Stimulated activated CD8-positive, alpha-beta memory T cell treated with anti-CD3 and anti-CD28 coated beads, Interleukin-15, amount 100 ng/mL, for 4 hours (primary cell): Measurements from ENCODE around the gene ANXA9.

Experiments used
- DNase-seq, 2 donors: peaks; one replicate each; pipeline ENCODE4 v3.0.0-alpha.2; 2020; ENCODE audit warnings: low read depth in 2 of 2

The ANXA9 gene, protein sequence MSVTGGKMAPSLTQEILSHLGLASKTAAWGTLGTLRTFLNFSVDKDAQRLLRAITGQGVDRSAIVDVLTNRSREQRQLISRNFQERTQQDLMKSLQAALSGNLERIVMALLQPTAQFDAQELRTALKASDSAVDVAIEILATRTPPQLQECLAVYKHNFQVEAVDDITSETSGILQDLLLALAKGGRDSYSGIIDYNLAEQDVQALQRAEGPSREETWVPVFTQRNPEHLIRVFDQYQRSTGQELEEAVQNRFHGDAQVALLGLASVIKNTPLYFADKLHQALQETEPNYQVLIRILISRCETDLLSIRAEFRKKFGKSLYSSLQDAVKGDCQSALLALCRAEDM

DNA sequence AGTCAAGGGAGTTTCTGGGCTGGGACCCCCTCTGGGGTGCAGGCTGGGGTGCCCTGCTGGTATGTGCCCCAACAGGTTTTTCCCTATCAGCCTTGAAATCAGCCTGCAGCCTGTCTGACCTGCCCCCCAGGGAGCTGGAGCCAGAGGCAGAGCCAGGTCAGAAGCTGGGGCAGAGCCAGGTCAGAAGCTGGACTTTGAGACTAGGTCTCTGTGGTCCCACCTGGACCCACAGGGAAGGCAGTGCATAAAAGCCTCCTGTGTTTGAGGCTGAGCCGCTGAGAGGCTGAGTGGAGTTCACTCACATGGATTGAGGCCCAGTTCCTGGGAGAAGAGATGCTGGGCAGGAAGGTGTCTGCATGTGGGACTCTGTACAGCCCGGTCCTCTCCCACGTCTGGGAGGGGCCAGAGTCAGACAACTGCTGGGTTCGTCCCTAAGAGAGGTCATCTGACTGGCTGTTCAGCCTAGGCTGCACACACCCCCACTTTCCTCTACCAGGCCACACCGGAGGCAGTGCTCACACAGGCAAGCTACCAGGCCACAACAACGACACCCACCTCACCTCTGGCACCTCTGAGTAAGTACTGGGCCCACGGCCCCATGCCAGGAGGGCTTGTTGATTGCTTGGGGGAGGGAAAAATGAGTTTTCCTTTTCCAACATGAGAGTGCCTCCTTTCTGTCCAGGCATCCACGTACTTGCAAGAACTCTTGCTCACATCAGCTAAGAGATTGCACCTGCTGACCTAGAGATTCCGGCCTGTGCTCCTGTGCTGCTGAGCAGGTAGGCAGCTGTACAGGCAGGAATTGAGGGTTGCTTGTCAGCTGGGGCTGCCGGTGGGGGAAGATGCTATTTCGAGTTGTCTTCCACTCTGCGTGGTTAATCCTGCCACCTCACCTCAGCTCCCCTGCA lies at the start of gene ANXA9:
TSS of gene ANXA9 (plus strand) at position 488 of the 908 bp plus-strand sequence. CDS start 814 bp downstream, outside the sequence.
- no peak for DNase-seq

DNA sequence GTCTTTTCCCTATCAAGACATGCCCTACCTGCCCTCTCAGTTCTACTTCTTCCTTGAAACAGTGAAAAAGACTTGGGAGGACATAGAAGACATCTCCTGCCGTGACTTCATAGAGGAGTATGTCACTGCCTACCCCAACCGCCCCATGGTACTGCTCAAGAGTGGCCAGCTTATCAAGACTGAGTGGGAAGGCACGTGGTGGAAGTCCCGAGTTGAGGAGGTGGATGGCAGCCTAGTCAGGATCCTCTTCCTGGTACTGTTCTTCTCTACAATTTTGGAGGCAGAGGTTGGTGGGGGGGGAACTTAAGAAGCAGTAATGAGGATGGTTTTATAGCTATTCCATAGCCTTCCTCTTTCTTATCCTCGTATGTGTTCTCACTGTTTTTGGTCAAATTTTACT lies 37.2 kb upstream of the ANXA9 start:
- DNase-seq, result no peak

DNA sequence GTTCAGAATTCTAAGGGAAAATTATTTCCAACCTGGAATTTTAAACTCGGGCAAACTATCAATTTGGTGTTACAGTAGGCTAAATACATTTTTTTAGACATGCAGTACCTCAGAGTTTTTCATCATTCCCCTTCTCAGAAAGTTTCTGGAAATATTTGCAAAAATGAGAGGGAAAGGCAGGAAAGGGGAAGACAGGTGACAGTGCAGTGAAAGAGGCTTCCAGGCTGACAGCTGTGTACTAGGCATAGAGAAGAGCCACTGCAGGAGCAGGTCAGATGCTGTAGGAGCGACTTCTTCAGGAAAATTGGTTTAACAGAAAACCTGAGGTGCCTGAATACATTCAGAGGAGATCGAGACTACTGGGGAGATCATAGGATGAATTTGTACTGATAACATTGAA lies 27.4 kb upstream of the ANXA9 start:
- DNase-seq, result no peak

DNA sequence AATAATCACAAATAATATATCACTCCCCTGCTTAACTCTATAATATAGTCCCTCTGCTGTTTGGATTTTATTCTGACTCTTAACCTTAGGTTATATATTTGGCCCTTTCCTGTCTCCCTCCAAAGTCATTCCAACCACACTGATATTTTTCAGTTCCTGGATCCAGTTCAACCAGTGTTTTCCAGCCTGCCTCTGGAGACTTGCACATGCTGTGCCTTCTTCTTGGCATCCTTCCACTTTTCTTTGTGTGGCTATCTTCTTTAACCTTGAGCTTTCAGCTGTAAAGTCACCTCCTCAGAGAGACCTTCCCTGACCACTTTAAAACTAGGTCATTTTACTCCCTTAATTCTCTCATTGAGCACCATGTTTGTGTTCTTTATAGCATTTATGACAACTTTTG lies 26.8 kb upstream of the ANXA9 start:
- no peak for DNase-seq

DNA sequence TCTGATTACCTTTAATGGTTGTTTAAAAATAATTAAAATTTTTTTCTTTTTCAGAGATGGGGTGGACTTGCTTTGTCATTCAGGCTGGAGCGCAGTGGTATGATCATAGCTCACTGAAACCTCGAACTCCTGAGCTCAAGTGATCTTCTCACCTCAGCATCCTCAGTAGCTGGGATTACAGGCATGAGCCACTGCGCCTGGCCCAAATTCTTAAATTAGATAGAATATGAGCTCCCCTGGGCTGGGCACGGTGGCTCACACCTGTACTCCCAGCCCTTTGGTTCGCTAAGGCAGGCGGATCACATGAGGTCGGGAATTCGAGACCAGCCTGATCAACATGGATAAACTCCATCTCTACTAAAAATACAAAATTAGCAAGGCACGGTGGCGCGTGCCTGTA lies 24.4 kb upstream of the ANXA9 start:
- no peak for DNase-seq

DNA sequence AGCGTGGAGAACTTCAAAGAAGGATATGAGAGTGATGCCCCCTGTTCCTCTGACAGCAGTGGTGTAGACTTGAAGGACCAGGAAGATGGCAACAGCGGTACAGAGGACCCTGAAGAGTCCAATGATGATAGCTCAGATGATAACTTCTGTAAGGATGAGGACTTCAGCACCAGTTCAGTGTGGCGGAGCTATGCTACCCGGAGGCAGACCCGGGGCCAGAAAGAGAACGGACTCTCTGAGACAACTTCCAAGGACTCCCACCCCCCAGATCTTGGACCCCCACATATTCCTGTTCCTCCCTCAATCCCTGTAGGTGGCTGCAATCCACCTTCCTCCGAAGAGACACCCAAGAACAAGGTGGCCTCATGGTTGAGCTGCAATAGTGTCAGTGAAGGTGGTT lies 21.4 kb upstream of the ANXA9 start:
- no peak for DNase-seq

DNA sequence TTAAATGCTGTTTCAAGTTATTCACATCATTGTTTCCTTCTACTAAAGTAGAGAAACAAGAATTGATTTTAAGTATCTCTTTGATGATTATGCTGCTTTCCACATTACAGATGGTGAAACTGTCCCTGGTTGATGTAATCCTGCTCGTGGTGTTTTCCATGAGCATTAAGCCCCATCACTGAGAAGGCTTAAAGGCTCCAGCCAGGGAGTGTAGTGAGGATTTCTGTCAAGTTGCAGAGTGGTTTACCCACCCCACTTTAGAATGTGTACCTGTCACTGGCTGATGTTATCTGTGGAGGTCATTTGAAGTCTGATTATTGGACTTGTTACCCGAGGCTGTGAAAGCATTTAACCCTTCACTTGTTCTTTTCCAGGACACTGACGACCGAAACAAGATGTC lies 20.3 kb upstream of the ANXA9 start:
- DNase-seq, result no peak

DNA sequence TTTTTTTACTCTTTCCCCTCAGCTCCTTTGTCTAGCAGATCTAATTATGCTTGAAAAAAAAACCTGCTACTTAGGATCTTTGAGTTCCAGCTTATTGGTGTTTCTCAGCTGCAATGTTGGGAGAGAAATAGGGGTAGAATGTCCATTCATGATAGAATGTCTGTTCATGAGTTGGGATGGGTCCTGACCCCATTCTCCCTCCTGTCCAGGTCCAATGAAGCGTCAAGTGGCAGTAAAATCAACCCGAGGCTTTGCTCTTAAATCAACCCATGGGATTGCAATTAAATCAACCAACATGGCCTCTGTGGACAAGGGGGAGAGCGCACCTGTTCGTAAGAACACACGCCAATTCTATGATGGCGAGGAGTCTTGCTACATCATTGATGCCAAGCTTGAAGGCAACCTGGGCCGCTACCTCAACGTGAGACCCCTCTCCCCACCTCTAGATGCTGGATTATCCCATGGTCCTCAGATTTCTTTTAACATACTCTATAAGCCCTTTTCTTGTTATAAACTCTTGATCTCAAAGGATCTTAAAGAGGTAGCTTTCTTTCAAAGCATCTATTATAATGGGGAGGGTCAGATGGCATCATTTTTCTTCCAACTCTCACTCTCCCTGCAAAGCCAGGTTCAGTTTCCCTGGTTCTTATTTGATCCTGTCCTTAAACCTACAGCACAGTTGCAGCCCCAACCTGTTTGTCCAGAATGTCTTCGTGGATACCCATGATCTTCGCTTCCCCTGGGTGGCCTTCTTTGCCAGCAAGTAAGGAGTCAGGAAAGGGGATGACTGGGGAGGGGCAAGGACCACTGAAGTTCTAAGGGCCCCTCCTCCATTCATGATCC lies 18.6 kb upstream of the ANXA9 start:
- no peak for DNase-seq

DNA sequence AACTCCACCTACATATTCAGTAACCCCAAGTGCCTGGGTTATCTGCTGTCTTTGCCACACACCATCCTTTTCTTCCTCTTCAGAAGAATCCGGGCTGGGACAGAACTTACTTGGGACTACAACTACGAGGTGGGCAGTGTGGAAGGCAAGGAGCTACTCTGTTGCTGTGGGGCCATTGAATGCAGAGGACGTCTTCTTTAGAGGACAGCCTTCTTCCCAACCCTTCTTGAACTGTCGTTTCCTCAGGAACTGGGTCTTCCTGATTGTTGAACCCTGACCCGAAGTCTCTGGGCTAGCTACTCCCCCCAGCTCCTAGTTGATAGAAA lies 18.0 kb upstream of the ANXA9 start:
- DNase-seq, result no peak

DNA sequence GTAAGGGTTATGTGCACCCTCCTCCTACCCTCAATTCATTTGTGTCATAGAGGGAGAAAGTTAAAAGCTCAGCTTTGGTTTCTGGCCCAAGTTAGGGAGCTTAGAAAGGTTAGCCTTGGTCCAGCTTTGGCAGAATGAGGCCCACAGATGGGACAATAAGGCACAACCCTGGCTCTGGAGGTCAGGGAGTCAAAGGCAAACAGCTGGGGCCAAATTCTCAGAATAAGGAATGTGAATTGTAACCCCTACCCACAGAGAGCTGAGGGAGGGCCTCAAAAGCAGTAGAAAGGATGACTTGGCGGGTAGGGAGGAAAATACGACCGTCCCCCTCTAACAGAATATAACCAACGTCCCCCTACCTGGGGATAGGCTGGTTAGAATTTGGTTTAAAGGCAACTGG lies 16.5 kb upstream of the ANXA9 start:
- DNase-seq, result no peak

DNA sequence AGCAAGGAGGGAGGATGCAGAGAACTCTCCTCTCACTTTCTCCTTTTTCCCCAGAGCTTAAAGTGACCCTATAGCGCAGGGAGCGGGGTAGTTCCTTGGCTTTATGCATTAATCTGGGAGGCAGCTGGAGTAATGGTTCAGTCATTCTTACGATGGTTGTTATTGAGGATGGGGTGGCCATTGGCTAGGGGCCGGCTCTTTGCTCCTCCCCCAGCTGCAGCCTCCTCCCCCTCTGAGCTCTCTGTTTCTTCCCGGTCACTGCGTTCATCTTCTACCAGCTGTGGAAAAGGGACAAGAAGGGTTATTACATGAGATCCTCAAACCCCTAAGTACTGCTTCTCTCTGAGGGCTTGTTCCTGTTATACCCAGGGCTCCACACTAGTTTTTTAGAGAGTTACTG lies 16.1 kb upstream of the ANXA9 start:
- no peak for DNase-seq

DNA sequence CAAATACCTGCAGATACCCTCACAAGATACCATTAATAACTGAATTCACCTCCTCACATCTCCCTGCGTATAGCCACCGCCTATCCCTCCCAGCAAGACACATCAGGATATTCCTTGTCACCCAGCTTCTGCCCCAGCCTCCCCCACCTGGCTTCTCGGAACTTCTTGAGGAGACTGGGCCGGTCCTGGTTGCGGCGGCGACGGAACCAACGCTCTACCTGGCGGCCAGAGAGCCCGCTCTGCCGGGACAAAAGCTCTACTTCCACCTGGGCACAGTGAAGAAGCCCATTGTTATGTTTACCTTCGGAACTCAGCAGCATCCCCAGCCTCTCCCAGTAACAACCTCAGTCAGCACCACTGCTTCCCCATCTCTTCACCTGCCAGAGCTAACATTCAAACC lies 14.2 kb upstream of the ANXA9 start:
- DNase-seq, result no peak

DNA sequence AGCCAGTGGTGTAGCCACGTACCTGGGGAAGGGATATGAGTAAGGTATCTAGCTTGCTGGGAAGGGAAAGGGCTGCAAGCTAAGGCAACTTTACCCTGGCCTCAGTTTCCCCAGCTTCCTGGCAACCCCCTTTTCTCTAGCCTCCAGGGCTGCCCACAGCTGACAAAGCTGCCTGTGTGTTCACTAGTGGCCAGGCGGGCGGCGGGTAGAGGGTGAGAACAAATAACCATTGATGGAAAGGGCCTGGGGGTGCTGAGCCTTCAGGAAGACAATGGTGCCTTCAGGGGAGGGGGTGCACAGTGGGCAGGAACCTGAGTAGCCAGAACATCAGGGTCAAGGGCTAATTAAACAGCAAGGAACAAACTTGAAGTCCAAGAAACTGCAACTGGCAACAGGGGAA lies 13.6 kb upstream of the ANXA9 start:
- DNase-seq, result no peak

DNA sequence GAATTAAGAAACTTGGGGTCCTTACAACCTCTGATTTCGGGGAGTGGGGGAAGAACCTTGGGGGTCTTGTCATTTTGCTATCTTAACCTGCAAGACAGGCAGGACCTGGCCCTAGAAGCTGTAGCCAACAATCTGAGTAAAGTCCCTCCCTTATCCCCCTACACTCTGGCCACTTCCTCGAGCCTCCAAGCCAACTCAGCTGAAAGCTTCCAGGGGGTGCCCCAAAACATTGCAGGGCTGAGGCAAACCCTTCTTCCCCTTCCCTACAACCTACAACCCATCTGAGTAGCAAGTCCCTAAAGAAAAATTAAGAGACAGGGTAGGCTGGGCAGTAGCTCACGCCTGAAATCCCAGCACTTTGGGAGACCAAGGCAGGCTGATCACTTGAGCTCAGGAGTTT lies 12.5 kb upstream of the ANXA9 start:
- no peak for DNase-seq

DNA sequence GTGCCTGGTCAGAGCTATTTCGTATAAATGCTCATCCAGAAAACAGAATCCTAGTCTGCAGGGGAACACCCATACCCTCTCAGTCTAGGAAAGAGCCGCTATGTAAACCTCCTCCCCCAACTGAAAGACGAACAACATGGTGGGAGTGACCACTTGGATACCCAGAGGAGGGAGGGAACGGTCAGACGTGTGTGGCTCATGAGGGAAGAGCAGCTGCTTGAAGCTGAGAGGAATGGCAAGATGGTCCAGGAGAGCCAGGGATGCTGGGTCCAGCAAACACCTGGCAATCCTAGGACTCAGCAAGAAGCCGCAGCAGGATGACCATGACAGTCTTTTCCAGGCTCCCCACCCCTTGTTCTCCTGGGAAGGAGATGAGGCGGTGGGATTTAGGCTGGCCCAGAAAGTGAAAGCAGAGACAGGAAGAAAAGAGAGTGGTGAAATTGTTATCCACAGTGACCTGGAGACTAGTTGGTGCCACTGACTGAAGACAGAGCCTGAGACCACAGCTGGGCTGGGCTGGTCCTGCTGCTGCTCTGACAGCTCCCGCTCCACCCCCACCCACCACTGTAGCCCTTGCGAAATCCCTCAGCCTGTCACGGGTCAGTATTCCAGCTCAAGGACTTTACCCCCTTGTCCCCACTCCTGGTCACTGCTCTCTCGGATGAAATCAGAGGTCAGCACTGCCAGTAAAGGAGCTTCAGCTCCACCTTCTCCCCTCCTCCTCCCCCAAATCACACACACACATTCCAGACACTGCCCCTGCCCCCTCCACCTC lies 11.1 kb upstream of the ANXA9 start:
- DNase-seq, result no peak

DNA sequence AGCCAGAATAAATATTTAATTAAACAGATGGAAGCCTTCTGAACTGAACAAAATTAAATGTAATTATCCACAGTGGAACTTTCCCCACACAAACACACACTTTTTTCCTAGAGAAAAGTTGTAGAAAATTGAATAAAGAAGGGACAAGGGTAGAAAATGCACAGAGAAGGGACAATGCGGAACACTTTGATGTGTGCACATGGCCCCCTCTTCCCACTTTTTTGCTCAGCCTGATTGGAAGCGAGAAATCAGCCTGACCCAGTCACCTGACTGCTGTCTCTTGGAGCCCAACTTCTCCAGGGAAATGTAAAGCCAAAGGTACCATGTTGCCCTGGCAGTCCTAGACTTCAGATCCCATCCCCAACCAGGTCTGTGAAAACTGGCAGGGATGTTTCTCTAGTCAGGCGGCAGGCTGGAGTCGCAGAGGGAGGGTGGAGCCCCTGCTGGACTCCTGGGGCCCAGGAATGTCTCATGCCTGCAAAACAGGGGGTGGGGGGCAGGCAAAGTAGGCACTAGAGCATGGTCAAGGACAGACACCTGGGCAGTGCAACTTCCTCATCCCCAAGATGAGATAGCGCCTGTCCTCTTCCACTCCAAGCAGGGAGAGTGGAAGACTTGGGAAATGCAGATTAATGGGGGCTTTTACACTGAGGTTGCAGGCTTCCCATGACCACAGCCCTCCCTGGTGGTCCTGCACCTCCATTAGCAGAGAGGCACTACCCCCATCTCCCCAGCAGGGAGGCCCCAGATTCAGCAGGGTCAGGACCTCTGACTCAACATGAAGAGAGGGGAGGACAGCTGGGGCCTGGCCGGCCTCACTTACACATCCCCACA lies 10.3 kb upstream of the ANXA9 start:
- DNase-seq, result no peak

DNA sequence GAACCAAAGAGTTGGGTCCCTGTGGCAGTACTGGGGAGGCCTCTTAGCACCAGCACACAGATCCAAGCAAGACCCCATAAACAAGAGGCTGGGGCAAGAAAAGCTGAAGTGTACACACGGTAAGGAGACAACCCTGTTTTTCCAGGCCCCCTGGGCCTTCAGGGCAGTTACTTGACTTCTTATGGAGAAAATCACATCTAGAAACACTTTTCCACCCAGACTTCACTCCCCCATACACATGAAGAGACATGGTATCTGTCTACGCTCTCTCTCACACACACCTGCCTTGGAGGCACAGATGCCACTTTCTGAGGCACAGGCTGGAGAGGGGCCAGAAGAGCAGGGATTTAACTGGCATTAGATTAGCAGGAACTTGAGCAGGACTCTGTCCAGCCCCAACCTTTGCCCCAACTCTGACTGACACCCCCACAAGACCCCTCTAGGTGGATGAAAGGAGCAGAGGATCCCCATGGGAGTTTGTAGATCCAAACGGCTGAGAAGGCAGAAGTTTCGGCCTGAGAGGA lies 9.6 kb upstream of the ANXA9 start:
- DNase-seq, result no peak

DNA sequence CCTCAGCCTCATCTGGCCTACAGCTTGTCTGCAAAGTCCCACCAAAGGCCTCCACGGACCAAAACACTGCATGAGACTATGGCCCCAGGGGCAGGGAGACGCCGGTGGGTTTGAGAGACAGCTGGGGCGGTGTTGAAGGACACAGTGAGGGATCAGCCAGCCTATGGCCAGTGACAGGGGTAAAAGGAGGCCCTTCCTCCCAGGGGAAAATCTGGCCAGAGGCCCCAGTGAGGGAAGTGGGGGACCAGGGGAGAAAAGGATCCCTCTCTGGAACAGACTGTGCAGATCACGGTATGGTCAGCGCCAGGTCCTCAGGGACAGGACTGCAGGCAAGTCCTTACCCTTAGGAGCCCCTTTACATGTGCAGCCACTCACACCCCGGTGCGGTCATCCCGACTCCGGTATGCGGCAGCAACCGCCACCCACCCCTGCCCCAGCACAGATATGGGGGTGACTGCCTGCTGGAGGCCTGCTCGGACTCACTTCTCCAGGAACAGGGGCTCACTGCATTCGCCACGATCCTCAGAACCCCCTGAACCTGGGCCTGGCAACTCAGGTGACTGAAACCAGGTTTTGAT lies 8.7 kb upstream of the ANXA9 start:
- no peak for DNase-seq

DNA sequence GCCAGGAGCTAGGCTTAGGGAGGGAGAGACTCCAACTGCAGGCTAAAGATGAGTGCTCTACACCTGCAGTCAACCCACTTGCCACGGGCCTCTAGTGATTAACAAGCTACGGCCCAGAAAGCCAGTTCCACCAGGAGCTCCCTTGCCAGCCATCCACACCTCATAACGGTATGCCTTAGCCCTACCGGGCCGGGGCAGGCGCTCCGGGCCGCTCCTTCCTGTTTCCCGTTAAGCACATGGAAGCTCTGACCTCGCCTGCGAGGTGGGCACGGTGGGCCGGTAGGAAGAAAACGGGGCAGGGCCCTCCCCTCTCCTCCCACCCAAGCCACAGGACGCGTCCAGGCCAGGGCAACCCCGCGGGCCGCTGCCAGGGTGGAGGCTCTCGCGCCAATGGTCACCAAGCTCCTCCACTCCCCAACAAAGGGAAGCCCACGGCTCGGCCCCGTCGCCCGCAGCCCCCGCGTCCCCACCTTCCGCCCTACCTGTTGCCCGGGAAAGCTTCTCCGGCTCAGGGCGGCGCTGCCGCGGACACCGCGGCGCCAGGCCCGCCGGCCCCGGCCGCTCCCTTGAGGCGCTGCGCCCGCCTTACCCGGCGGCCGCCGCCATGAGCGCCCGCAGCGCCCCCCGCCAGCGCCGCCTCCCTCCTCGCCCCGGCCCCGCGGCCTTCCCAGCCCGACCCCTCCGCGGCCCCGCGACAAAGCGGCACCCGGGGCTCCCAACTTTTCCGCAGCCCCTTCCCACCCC lies 8.1 kb upstream of the ANXA9 start:
- DNase-seq, result peak in 1 of 2 donors; percentile 17
